IMR-90 (cell line): ENCODE results near the gene ANO2. TPM values are rescaled to one million over a fixed set of nuclear protein-coding genes. Genes with fewer than 3 reads are reported as not detected.

Experiments used
- ATAC-seq: fragments of 200-7000 bp; cut with Tn5 transposase; 2 replicates; pipeline ENCODE4 v1.9.1; 2020; ENCODE audit warnings: low read depth, mild to moderate bottlenecking, moderate library complexity
- BruUV-seq: library from RNA; stranded (reverse); fragments of 400-500 nt; replicated peaks from 2 replicates; lab custom pipeline; 2021; lab: Mats Ljungman, UMichigan
- CTCF ChIA-PET: fragments of 300-600 bp; formaldehyde crosslinking; extraction: SDS; loops from one replicate; lab custom pipeline; 2021; ENCODE audit warnings: antibody characterized with exemption; lab: Yijun Ruan, JAX
- POLR2A ChIA-PET: fragments of 300-600 bp; sonication (Branson Sonifier 250); formaldehyde crosslinking; loops from one replicate; lab custom pipeline; 2022; ENCODE audit warnings: antibody characterized with exemption; ENCODE audit not compliant: unreplicated experiment; lab: Charles Lee
- DNase-seq: peaks from one replicate; pipeline ENCODE4 v3.0.0; 2013
- H2AFZ ChIP-seq: replicated peaks from 2 replicates; pipeline ENCODE3; 2013; ENCODE audit warnings: low read length, mild to moderate bottlenecking; ENCODE audit not compliant: poor library complexity
- H2AK5ac ChIP-seq: 2 replicates; pipeline ENCODE4 v1.6.1; 2013; ENCODE audit warnings: low read depth, low read length, inconsistent platforms
- H2AK9ac ChIP-seq: replicated peaks from 2 replicates; pipeline ENCODE3; 2013; ENCODE audit warnings: mild to moderate bottlenecking, low read depth, low read length, moderate library complexity; ENCODE audit not compliant: poor library complexity
- H2BK120ac ChIP-seq: 2 replicates; pipeline ENCODE4 v1.6.1; 2013; ENCODE audit warnings: low read depth, low read length, inconsistent platforms
- H2BK15ac ChIP-seq: 3 replicates; pipeline ENCODE4 v1.6.1; 2013; ENCODE audit warnings: low read depth, low read length, inconsistent platforms
- H2BK20ac ChIP-seq: 2 replicates; pipeline ENCODE4 v1.6.1; 2013; ENCODE audit warnings: low read depth, mild to moderate bottlenecking, inconsistent platforms, low read length, moderate library complexity
- H2BK5ac ChIP-seq: 2 replicates; pipeline ENCODE4 v1.6.1; 2013; ENCODE audit warnings: mild to moderate bottlenecking, low read depth, low read length, inconsistent platforms; ENCODE audit not compliant: poor library complexity, severe bottlenecking
- H3K14ac ChIP-seq: replicated peaks from 2 replicates; pipeline ENCODE4 v1.6.1; 2013; ENCODE audit warnings: low read depth, low read length, inconsistent platforms
- H3K18ac ChIP-seq: 2 replicates; pipeline ENCODE4 v1.6.1; 2013; ENCODE audit warnings: low read depth, low read length, control low read depth
- H3K23ac ChIP-seq: 2 replicates; pipeline ENCODE4 v1.6.1; 2013; ENCODE audit warnings: low read depth, low read length, inconsistent platforms
- H3K27ac ChIP-seq: 2 replicates; pipeline ENCODE4 v1.5.1; 2013; ENCODE audit warnings: mild to moderate bottlenecking, control low read depth, low read length; ENCODE audit not compliant: insufficient read depth
- H3K27me3 ChIP-seq: 2 replicates; pipeline ENCODE4 v1.6.1; 2013; ENCODE audit warnings: low read length; ENCODE audit not compliant: control insufficient read depth, insufficient read depth
- H3K36me3 ChIP-seq: 2 replicates; pipeline ENCODE4 v1.6.1; 2013; ENCODE audit warnings: low read length, mixed read lengths; ENCODE audit not compliant: control insufficient read depth, insufficient read depth
- H3K4ac ChIP-seq: 2 replicates; pipeline ENCODE4 v1.6.1; 2013; ENCODE audit warnings: low read depth, low read length, inconsistent platforms
- H3K4me1 ChIP-seq: 2 replicates; pipeline ENCODE4 v1.6.1; 2013; ENCODE audit warnings: low read length, mixed read lengths; ENCODE audit not compliant: control insufficient read depth, insufficient read depth
- H3K4me2 ChIP-seq: 2 replicates; pipeline ENCODE4 v1.6.1; 2013; ENCODE audit warnings: low read depth, mild to moderate bottlenecking, control low read depth, low read length, moderate library complexity
- H3K4me3 ChIP-seq: 2 replicates; pipeline ENCODE4 v1.5.1; 2013; ENCODE audit warnings: low read depth, mild to moderate bottlenecking, control low read depth, low read length, moderate library complexity; ENCODE audit not compliant: insufficient read depth
- H3K56ac ChIP-seq: 2 replicates; pipeline ENCODE4 v1.6.1; 2013; ENCODE audit warnings: low read length, inconsistent platforms; ENCODE audit not compliant: insufficient read depth; ENCODE audit errors: extremely low read depth
- H3K79me1 ChIP-seq, 2 experiments: 2 replicates each; pipeline ENCODE4 v1.6.1; 2013; ENCODE audit warnings: low read length in 2 of 2, inconsistent platforms in 1 of 2, low read depth in 1 of 2
- H3K9ac ChIP-seq: 2 replicates; pipeline ENCODE4 v1.6.1; 2013; ENCODE audit warnings: low read depth, low read length, control low read depth
- H3K9me1 ChIP-seq: 2 replicates; pipeline ENCODE4 v1.6.1; 2013; ENCODE audit warnings: low read length, inconsistent platforms; ENCODE audit not compliant: insufficient read depth
- H3K9me3 ChIP-seq: 2 replicates; pipeline ENCODE4 v1.6.1; 2013; ENCODE audit warnings: low read length; ENCODE audit not compliant: control insufficient read depth, insufficient read depth
- H4K20me1 ChIP-seq: 2 replicates; pipeline ENCODE4 v1.6.1; 2013; ENCODE audit warnings: low read length, inconsistent platforms; ENCODE audit not compliant: insufficient read depth
- H4K5ac ChIP-seq: 2 replicates; pipeline ENCODE4 v1.6.1; 2013; ENCODE audit warnings: mild to moderate bottlenecking, low read depth, low read length, control low read depth
- H4K8ac ChIP-seq, 2 experiments: 2 replicates each; pipeline ENCODE4 v1.6.1; 2013; ENCODE audit warnings: low read depth in 2 of 2, low read length in 2 of 2, control low read depth in 1 of 2, inconsistent platforms in 1 of 2
- H4K91ac ChIP-seq: 2 replicates; pipeline ENCODE4 v1.6.1; 2013; ENCODE audit warnings: low read depth, low read length, inconsistent platforms; ENCODE audit not compliant: insufficient read depth
- BHLHE40 ChIP-seq: fragments of 150-350 bp; IDR thresholded peaks from 2 replicates; pipeline ENCODE4 v1.6.1; 2016; ENCODE audit warnings: mild to moderate bottlenecking, low read depth, low read length
- CEBPB ChIP-seq: IDR thresholded peaks from 2 replicates; pipeline ENCODE4 v1.6.1; 2012; ENCODE audit warnings: low read depth, low read length, improper control_type of control experiment
- CHD1 ChIP-seq: IDR thresholded peaks from 2 replicates; pipeline ENCODE4 v1.6.1; 2012; ENCODE audit warnings: low read depth, low read length, improper control_type of control experiment
- CTCF ChIP-seq: conservative IDR thresholded peaks from 2 replicates; pipeline ENCODE4 v1.5.1; 2012; ENCODE audit warnings: mild to moderate bottlenecking, low read depth, low read length, improper control_type of control experiment
- ELK1 ChIP-seq: fragments of 150-350 bp; IDR thresholded peaks from 2 replicates; pipeline ENCODE4 v1.6.1; 2016; ENCODE audit warnings: low read depth, mild to moderate bottlenecking, low read length, moderate library complexity, borderline replicate concordance
- FOS ChIP-seq: fragments of 150-350 bp; IDR thresholded peaks from 2 replicates; pipeline ENCODE4 v1.6.1; 2016; ENCODE audit warnings: low read depth, low read length
- MAFK ChIP-seq: IDR thresholded peaks from 2 replicates; pipeline ENCODE4 v1.6.1; 2012; ENCODE audit warnings: low read depth, low read length, improper control_type of control experiment
- MAZ ChIP-seq: IDR thresholded peaks from 2 replicates; pipeline ENCODE4 v1.6.1; 2012; ENCODE audit warnings: low read depth, mild to moderate bottlenecking, low read length, improper control_type of control experiment, moderate library complexity, borderline replicate concordance
- MXI1 ChIP-seq: IDR thresholded peaks from 2 replicates; pipeline ENCODE4 v1.6.1; 2012; ENCODE audit warnings: low read depth, mild to moderate bottlenecking, low read length, moderate library complexity, borderline replicate concordance
- NFE2L2 ChIP-seq: fragments of 150-350 bp; IDR thresholded peaks from 2 replicates; pipeline ENCODE4 v1.6.1; 2016; ENCODE audit warnings: low read depth, mild to moderate bottlenecking, low read length
- POLR2A ChIP-seq: IDR thresholded peaks from 2 replicates; pipeline ENCODE4 v1.6.1; 2012; ENCODE audit warnings: mild to moderate bottlenecking, low read depth, low read length
- RAD21 ChIP-seq: IDR thresholded peaks from 2 replicates; pipeline ENCODE4 v1.6.1; 2012; ENCODE audit warnings: low read length, improper control_type of control experiment
- RCOR1 ChIP-seq: IDR thresholded peaks from 2 replicates; pipeline ENCODE4 v1.6.1; 2012; ENCODE audit warnings: mild to moderate bottlenecking, low read length, improper control_type of control experiment; ENCODE audit not compliant: insufficient replicate concordance
- RFX5 ChIP-seq: IDR thresholded peaks from 2 replicates; pipeline ENCODE4 v1.8.0; 2012; ENCODE audit warnings: low read depth, mild to moderate bottlenecking, low read length, moderate library complexity
- SMC3 ChIP-seq: fragments of 150-350 bp; IDR thresholded peaks from 2 replicates; pipeline ENCODE4 v1.6.1; 2016; ENCODE audit warnings: low read depth, mild to moderate bottlenecking, antibody characterized with exemption, low read length, moderate library complexity
- USF2 ChIP-seq: fragments of 150-350 bp; IDR thresholded peaks from 2 replicates; pipeline ENCODE4 v1.6.1; 2017; ENCODE audit warnings: mild to moderate bottlenecking, antibody characterized with exemption, low read length, low read depth
- WGBS, 2 experiments: methylation state at CpG; one replicate each; pipeline versions ENCODE4 v1.1.5 to v1.1.7; 2013; ENCODE audit warnings: missing lambda C conversion rate in 2 of 2; ENCODE audit not compliant: insufficient read length in 1 of 2; ENCODE audit errors: extremely low coverage in 2 of 2; 5-methylcytosine and 5-hydroxymethylcytosine counted together
- dilution Hi-C: fragments of 300-500 bp; cut with HindIII; formaldehyde crosslinking; loops from one replicate; pipeline ENCODE4 v1.14.3; 2018; ENCODE audit warnings: low sequenced_read_pairs; ENCODE audit not compliant: unreplicated experiment
- in situ Hi-C: fragments of 300-500 bp; cut with MboI; formaldehyde crosslinking; loops from 3 replicates; pipeline ENCODE4 v1.14.3; 2019; ENCODE audit warnings: low sequenced_read_pairs, inconsistent platforms, mixed read lengths
- intact Hi-C: fragments of 100-400 bp; cut with micrococcal nuclease; formaldehyde crosslinking; loops from 2 replicates; pipeline ENCODE4 v1.10.0; 2022
- polyA plus RNA-seq, 3 experiments: library from polyadenylated mRNA; depleted of rRNA; stranded (reverse); fragments of >200 nt; gene quantifications; 2 replicates each; pipeline ENCODE4 v1.2.3, GENCODE V29; 2012; ENCODE audit warnings: low replicate concordance in 1 of 3
- total RNA-seq: library from RNA; depleted of rRNA; stranded (reverse); fragments of >200 nt; gene quantifications from 2 replicates; pipeline ENCODE4 v1.2.3, GENCODE V29; 2012

The ANO2 gene
- total and polyA plus RNA-seq, 2 of the 4 experiments (the other 2 are of a cell fraction): 0.22 TPM; not detected in 1

- no peak overlapping the region for H4K8ac ChIP-seq
- H4K91ac ChIP-seq: no peak overlapping the region
- H3K18ac ChIP-seq: no peak overlapping the region
- no TSS peak for BruUV-seq
- ATAC-seq (no peak), DNase-seq (no peak)
- TF ChIP-seq BHLHE40 (no peak), CTCF (no peak), MAFK (no peak), SMC3 (no peak), USF2 (no peak), MXI1 (no peak), FOS (no peak), CEBPB (no peak), POLR2A (no peak), RFX5 (no peak), CHD1 (no peak), NFE2L2 (no peak), ELK1 (no peak), RAD21 (no peak), MAZ (no peak), RCOR1 (no peak)
- no peaks in the 10 kb centered on the region for H3K9me1 ChIP-seq
- no peak overlapping the region for H2AK5ac ChIP-seq
- no peak overlapping the region for H3K23ac ChIP-seq
- no peak overlapping the region for H3K14ac ChIP-seq
- no CpG with 5 or more reads among the region's 5 CpGs for WGBS, 2 experiments
- H3K4me3 ChIP-seq: no peak overlapping the region
- in situ Hi-C loops: no loop called here
- CTCF ChIA-PET: interaction anchor here (3.4 kb wide), 1 partner anchor 11 kb away, joined by 14 read pairs; no protein-coding TSS in a partner anchor
- H3K27ac ChIP-seq: no peak overlapping the region
- no peak overlapping the region for H2BK20ac ChIP-seq
- no peak overlapping the region for H4K5ac ChIP-seq
- H4K20me1 ChIP-seq: no peaks in the 10 kb centered on the region
- no peak overlapping the region for H2AK9ac ChIP-seq
- no peak overlapping the region for H2BK5ac ChIP-seq
- H3K4me2 ChIP-seq: no peak overlapping the region
- H3K36me3 ChIP-seq: no peaks in the 10 kb centered on the region
- H3K56ac ChIP-seq: no peak overlapping the region
- H3K4me1 ChIP-seq: no peaks in the 10 kb centered on the region
- no peaks in the 10 kb centered on the region for H3K9me3 ChIP-seq
- H2AFZ ChIP-seq: no peak overlapping the region
- H2BK15ac ChIP-seq: no peak overlapping the region
- H2BK120ac ChIP-seq: no peak overlapping the region
- POLR2A ChIA-PET: interaction anchor here (0.5 to 0.7 kb wide), 2 partner anchors 30 to 190 kb away, joined by 3 to 4 read pairs; no protein-coding TSS in a partner anchor
- peaks cover 24% of the 10 kb centered on the region for H3K27me3 ChIP-seq
- intact Hi-C loops: no loop called here
- no peak overlapping the region for H3K4ac ChIP-seq
- H3K79me1 ChIP-seq: no peaks in the 10 kb centered on the region
- dilution Hi-C loops: no loop called here
- no peak overlapping the region for H3K9ac ChIP-seq
Measured at GRCh38 chr12:5733916-5734315, 211.1 kb downstream of the ANO2 start.
